CD14-positive monocyte (primary cell): ENCODE data around the gene CFAP68. TPM values are rescaled to one million over a fixed set of nuclear protein-coding genes. Genes with fewer than 3 reads are reported as not detected.

ENCODE experiments used
- DNase-seq, 3 donors: peaks; one replicate each; pipeline ENCODE4 v3.0.0-alpha.2; 2011 to 2022
- H2AFZ ChIP-seq: 2 replicates; pipeline ENCODE4 v1.6.0; 2012; ENCODE audit warnings: mild to moderate bottlenecking, low read depth, low read length, inconsistent platforms; ENCODE audit not compliant: insufficient read depth, poor library complexity, severe bottlenecking
- H3K27ac ChIP-seq, 2 donors: 1 replicate in 1 of 2; 2 replicates in 1 of 2; pipeline ENCODE4 v1.5.1; 2012 to 2013; ENCODE audit warnings: low read length in 2 of 2, control low read depth in 1 of 2, inconsistent platforms in 1 of 2, low read depth in 1 of 2, mild to moderate bottlenecking in 1 of 2
- H3K27me3 ChIP-seq, 2 donors: one replicate each; pipeline versions ENCODE4 v1.6.0 to v1.6.1; 2011 to 2013; ENCODE audit warnings: low read length in 2 of 2; ENCODE audit not compliant: control insufficient read depth in 2 of 2, insufficient read depth in 2 of 2
- H3K36me3 ChIP-seq, 2 donors: replicated peaks in 1 of 2; 1 replicate in 1 of 2; 2 replicates in 1 of 2; pipeline versions ENCODE4 v1.5.1 to v1.6.1; 2012 to 2013; ENCODE audit warnings: low read length in 2 of 2, control low read depth in 1 of 2, inconsistent platforms in 1 of 2, mild to moderate bottlenecking in 1 of 2; ENCODE audit not compliant: insufficient read depth in 2 of 2, control insufficient read depth in 1 of 2
- H3K4me1 ChIP-seq, 2 donors: 1 replicate in 1 of 2; 2 replicates in 1 of 2; pipeline versions ENCODE4 v1.5.1 to v1.6.1; 2012 to 2013; ENCODE audit warnings: low read length in 2 of 2, control low read depth in 1 of 2, inconsistent platforms in 1 of 2, mild to moderate bottlenecking in 1 of 2, moderate library complexity in 1 of 2; ENCODE audit not compliant: insufficient read depth in 2 of 2, control insufficient read depth in 1 of 2
- H3K4me2 ChIP-seq: replicated peaks from 2 replicates; pipeline ENCODE3; 2012; ENCODE audit warnings: low read length, moderate library complexity, mild to moderate bottlenecking; ENCODE audit not compliant: poor library complexity, severe bottlenecking; ENCODE audit errors: extremely low read depth
- H3K4me3 ChIP-seq, 3 experiments: fragments of 200-600 bp in 1 of 3; sonication (generic) in 1 of 3; replicated peaks in 1 of 3; 1 replicate in 2 of 3; 2 replicates in 1 of 3; pipeline ENCODE4 v1.5.1; 2011 to 2013; ENCODE audit warnings: low read length in 3 of 3, mild to moderate bottlenecking in 3 of 3, control low read depth in 2 of 3, low read depth in 2 of 3, inconsistent platforms in 1 of 3, moderate library complexity in 1 of 3
- H3K79me2 ChIP-seq: 2 replicates; pipeline ENCODE4 v1.6.0; 2012; ENCODE audit warnings: mild to moderate bottlenecking, control low read depth, inconsistent platforms, low read length, moderate library complexity; ENCODE audit not compliant: insufficient read depth
- H3K9ac ChIP-seq: 2 replicates; pipeline ENCODE4 v1.6.0; 2017; ENCODE audit warnings: low read length, mild to moderate bottlenecking; ENCODE audit not compliant: insufficient read depth, poor library complexity, severe bottlenecking
- H3K9me3 ChIP-seq, 2 donors: replicated peaks in 1 of 2; 1 replicate in 1 of 2; 2 replicates in 1 of 2; pipeline versions ENCODE4 v1.5.1 to v1.6.1; 2012 to 2013; ENCODE audit warnings: low read length in 2 of 2, control low read depth in 1 of 2; ENCODE audit not compliant: control insufficient read depth in 1 of 2, insufficient read depth in 1 of 2
- H4K20me1 ChIP-seq: 2 replicates; pipeline ENCODE4 v1.6.0; 2012; ENCODE audit warnings: mild to moderate bottlenecking, low read length, control low read depth, moderate library complexity; ENCODE audit not compliant: insufficient read depth
- H3K27ac Mint-ChIP-seq, 7 donors: one replicate each; pipeline ENCODE4 v1.8.0; 2020; ENCODE audit warnings: mild to moderate bottlenecking in 7 of 7, mixed read lengths in 7 of 7, moderate library complexity in 6 of 7, inconsistent platforms in 2 of 7
- H3K27me3 Mint-ChIP-seq, 3 donors: one replicate each; pipeline ENCODE4 v1.8.0; 2021 to 2022; ENCODE audit warnings: low read depth in 3 of 3, mild to moderate bottlenecking in 3 of 3, mixed read lengths in 3 of 3, moderate library complexity in 3 of 3, inconsistent platforms in 1 of 3
- H3K36me3 Mint-ChIP-seq, 2 donors: one replicate each; pipeline ENCODE4 v1.8.0; 2020; ENCODE audit warnings: mixed read lengths in 2 of 2, inconsistent platforms in 1 of 2, mild to moderate bottlenecking in 1 of 2
- H3K4me1 Mint-ChIP-seq: one replicate; pipeline ENCODE4 v1.8.0; 2020; ENCODE audit warnings: mild to moderate bottlenecking, mixed read lengths
- H3K4me3 Mint-ChIP-seq, 2 donors: one replicate each; pipeline ENCODE4 v1.8.0; 2020; ENCODE audit warnings: mild to moderate bottlenecking in 2 of 2, mixed read lengths in 2 of 2, moderate library complexity in 1 of 2
- H3K9me3 Mint-ChIP-seq, 7 donors: one replicate each; pipeline ENCODE4 v1.8.0; 2020 to 2022; ENCODE audit warnings: mixed read lengths in 7 of 7, mild to moderate bottlenecking in 6 of 7, moderate library complexity in 6 of 7, inconsistent platforms in 2 of 7
- CTCF ChIP-seq: fragments of 200-600 bp; IDR thresholded peaks from one replicate; pipeline ENCODE4 v1.8.0; 2022; ENCODE audit warnings: antibody characterized with exemption, mild to moderate bottlenecking
- WGBS: methylation state at CpG from one replicate; pipeline ENCODE4 v1.1.5; 2013; ENCODE audit warnings: missing lambda C conversion rate; ENCODE audit not compliant: insufficient coverage; 5-methylcytosine and 5-hydroxymethylcytosine counted together
- intact Hi-C, 2 donors: fragments of 100-400 bp; cut with micrococcal nuclease; formaldehyde crosslinking; loops; one replicate each; pipeline versions ENCODE4 v1.15.0 to v1.15.1; 2023
- polyA plus RNA-seq, 3 donors: library from polyadenylated mRNA; depleted of rRNA in 1 of 3; unstranded in 2 of 3; stranded (reverse) in 1 of 3; fragments of 300-500 nt in 2 of 3; fragments of >200 nt in 1 of 3; fragmentation: Illumina TruSeq in 2 of 3; gene quantifications; 1 replicate in 2 of 3; 2 replicates in 1 of 3; pipeline ENCODE4 v1.2.3, GENCODE V29; 2012 to 2021

CFAP68 gene
- polyA plus RNA-seq, 3 donors = 3.6 to 5.3 (median 5.0) TPM

GRCh38 chr11:111870113-111870512 is 9.2 kb upstream of the CFAP68 start:
- Histone ChIP-seq H4K20me1 (no peaks in the 10 kb centered on the region), H3K4me3 (no peak overlapping the region), H3K36me3 (peaks cover 11 to 41% of the 10 kb centered on the region in 2 donors), H2AFZ (no peak overlapping the region), H3K27ac (no peak overlapping the region), H3K27me3 (no peaks in the 10 kb centered on the region), H3K9ac (no peak overlapping the region), H3K4me1 (peaks cover 14 to 17% of the 10 kb centered on the region in 2 donors), H3K4me2 (no peak overlapping the region), H3K9me3 (no peaks in the 10 kb centered on the region), H3K79me2 (peaks cover 11% of the 10 kb centered on the region)
- no peak overlapping the region for H3K4me3 Mint-ChIP-seq
- intact Hi-C loops = loop anchor here (10.0 kb wide), 1 partner anchor 205 kb away; the partner anchor contains the start of genes NKAPD1 (in 2 of the 2) and PIH1D2 (in 2 of the 2)
- no peak for DNase-seq
- peaks cover 13% of the 10 kb centered on the region for H3K4me1 Mint-ChIP-seq
- TF ChIP-seq CTCF = no peak
- WGBS = no CpG with 5 or more reads among the region's 1 CpG
- H3K27ac Mint-ChIP-seq = no peak overlapping the region
- H3K9me3 Mint-ChIP-seq = no peaks in the 10 kb centered on the region
- peaks cover 33 to 36% of the 10 kb centered on the region in 2 donors for H3K36me3 Mint-ChIP-seq
- no peaks in the 10 kb centered on the region for H3K27me3 Mint-ChIP-seq

- Histone ChIP-seq H3K79me2 (peaks cover 11% of the 10 kb centered on the region), H3K9me3 (no peaks in the 10 kb centered on the region), H3K36me3 (peaks cover 12 to 41% of the 10 kb centered on the region in 2 donors), H3K27ac (peak overlapping the region in 1 of 2 donors; percentile 84), H3K9ac (peak overlapping the region; percentile 84), H3K4me1 (peaks cover 14 to 17% of the 10 kb centered on the region in 2 donors), H4K20me1 (no peaks in the 10 kb centered on the region), H3K4me3 (peak overlapping the region; percentile 66 to 96 (median 89)), H2AFZ (peak overlapping the region; percentile 98), H3K4me2 (peak overlapping the region; percentile 76), H3K27me3 (no peaks in the 10 kb centered on the region)
- Mint-ChIP-seq H3K4me3 (peak overlapping the region; percentile 87 to 91), H3K27ac (peak overlapping the region in 6 of 7 donors; percentile 58 to 90 (median 86)), H3K4me1 (peaks cover 13% of the 10 kb centered on the region), H3K9me3 (no peaks in the 10 kb centered on the region), H3K27me3 (no peaks in the 10 kb centered on the region), H3K36me3 (peaks cover 35 to 37% of the 10 kb centered on the region in 2 donors)
- no peak for TF ChIP-seq CTCF
- intact Hi-C loops = loop anchor here (10.0 kb wide), 1 partner anchor 204 kb away; the partner anchor contains the start of genes NKAPD1 (in 2 of the 2) and PIH1D2 (in 2 of the 2)
- no peak for DNase-seq
Measured at GRCh38 chr11:111870522-111870885, 8.8 kb upstream of the CFAP68 start.
